NB4 (cell line): ENCODE measurements around the gene COL4A2.

Experiments
- POLR2A ChIP-seq: IDR thresholded peaks from 2 replicates; pipeline ENCODE4 v1.6.1; 2011; ENCODE audit warnings: mild to moderate bottlenecking; ENCODE audit not compliant: insufficient read length; ENCODE audit errors: extremely low read depth
- TF ChIP-seq, protein P1 (sequence below): IDR thresholded peaks from one replicate; pipeline ENCODE4 v1.5.1; 2012; ENCODE audit warnings: low read depth, low read length

DNA sequence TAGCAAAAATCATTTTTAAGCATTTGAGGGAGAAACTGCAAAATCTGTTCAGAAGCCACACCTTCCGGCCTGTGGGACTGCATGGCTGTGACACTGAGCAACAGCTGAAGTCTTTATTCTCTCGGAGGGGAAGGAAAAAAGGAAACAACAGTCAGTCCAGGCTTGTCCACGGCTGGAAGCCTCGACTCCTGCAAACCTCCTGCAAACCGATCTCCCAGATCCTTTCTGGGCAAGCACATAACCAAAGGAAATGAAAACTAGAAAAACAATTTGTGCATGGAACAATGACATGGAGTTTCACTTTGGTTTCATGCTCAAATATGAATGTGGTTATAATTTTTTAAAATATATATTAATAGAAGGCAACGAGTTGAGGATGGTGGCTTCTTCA lies 1.1 kb upstream of the COL4A2 start:
- TF ChIP-seq, protein P1, sequence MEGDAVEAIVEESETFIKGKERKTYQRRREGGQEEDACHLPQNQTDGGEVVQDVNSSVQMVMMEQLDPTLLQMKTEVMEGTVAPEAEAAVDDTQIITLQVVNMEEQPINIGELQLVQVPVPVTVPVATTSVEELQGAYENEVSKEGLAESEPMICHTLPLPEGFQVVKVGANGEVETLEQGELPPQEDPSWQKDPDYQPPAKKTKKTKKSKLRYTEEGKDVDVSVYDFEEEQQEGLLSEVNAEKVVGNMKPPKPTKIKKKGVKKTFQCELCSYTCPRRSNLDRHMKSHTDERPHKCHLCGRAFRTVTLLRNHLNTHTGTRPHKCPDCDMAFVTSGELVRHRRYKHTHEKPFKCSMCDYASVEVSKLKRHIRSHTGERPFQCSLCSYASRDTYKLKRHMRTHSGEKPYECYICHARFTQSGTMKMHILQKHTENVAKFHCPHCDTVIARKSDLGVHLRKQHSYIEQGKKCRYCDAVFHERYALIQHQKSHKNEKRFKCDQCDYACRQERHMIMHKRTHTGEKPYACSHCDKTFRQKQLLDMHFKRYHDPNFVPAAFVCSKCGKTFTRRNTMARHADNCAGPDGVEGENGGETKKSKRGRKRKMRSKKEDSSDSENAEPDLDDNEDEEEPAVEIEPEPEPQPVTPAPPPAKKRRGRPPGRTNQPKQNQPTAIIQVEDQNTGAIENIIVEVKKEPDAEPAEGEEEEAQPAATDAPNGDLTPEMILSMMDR = no peak
- no peak for TF ChIP-seq POLR2A
